ENCODE results near the gene CDH5. TPM values are rescaled to one million over a fixed set of nuclear protein-coding genes. Genes with fewer than 3 reads are reported as not detected.

CDH5 gene
- total RNA-seq, 1 donor from 2014 or later: not detected

- Mint-ChIP-seq H3K27ac (no peak overlapping the region), H3K27me3 (ENCODE audit: insufficient read depth) (peaks cover 7% of the 10 kb centered on the region), H3K4me3 (no peak overlapping the region), H3K36me3 (ENCODE audit: low read depth) (no peaks in the 10 kb centered on the region), H3K4me1 (ENCODE audit: low read depth) (no peaks in the 10 kb centered on the region), H3K9me3 (no peaks in the 10 kb centered on the region)
- intact Hi-C loops (cut with micrococcal nuclease): no loop called here
- no peak for DNase-seq (ENCODE audit: low spot score)
Measured at GRCh38 chr16:66335704-66336329, 30.7 kb upstream of the CDH5 start.

GRCh38 chr16:66337463-66338188 lies 28.9 kb upstream of the CDH5 start:
- no peak overlapping the region for H3K4me3 Mint-ChIP-seq

GRCh38 chr16:66342294-66342900 lies 24.1 kb upstream of the CDH5 start:
- Mint-ChIP-seq H3K36me3 (ENCODE audit: low read depth) (no peaks in the 10 kb centered on the region), H3K27ac (no peak overlapping the region), H3K27me3 (ENCODE audit: insufficient read depth) (peaks cover 12% of the 10 kb centered on the region), H3K4me3 (no peak overlapping the region), H3K9me3 (no peaks in the 10 kb centered on the region), H3K4me1 (ENCODE audit: low read depth) (no peaks in the 10 kb centered on the region)
- DNase-seq (ENCODE audit: low spot score): no peak
- intact Hi-C loops (cut with micrococcal nuclease): no loop called here

More at GRCh38 chr16:66337463-66338188, 28.9 kb upstream of the CDH5 start:
- intact Hi-C loops (cut with micrococcal nuclease): no loop called here
- no peak for DNase-seq (ENCODE audit: low spot score)
- Mint-ChIP-seq H3K9me3 (no peaks in the 10 kb centered on the region), H3K4me1 (ENCODE audit: low read depth) (no peaks in the 10 kb centered on the region), H3K27ac (no peak overlapping the region), H3K36me3 (ENCODE audit: low read depth) (no peaks in the 10 kb centered on the region), H3K27me3 (ENCODE audit: insufficient read depth) (peaks cover 5% of the 10 kb centered on the region)

- no peak overlapping the region for H3K4me3 Mint-ChIP-seq
- no peaks in the 10 kb centered on the region for H3K4me1 Mint-ChIP-seq (ENCODE audit: low read depth)
- H3K36me3 Mint-ChIP-seq (ENCODE audit: low read depth): no peaks in the 10 kb centered on the region
- intact Hi-C loops (cut with micrococcal nuclease): no loop called here
- no peaks in the 10 kb centered on the region for H3K9me3 Mint-ChIP-seq
- H3K27ac Mint-ChIP-seq: no peak overlapping the region
- H3K27me3 Mint-ChIP-seq (ENCODE audit: insufficient read depth): peaks cover 10% of the 10 kb centered on the region
- no peak for DNase-seq (ENCODE audit: low spot score)
Measured at GRCh38 chr16:66344533-66345145, 21.9 kb upstream of the CDH5 start.

GRCh38 chr16:66346221-66346620 lies 20.3 kb upstream of the CDH5 start:
- intact Hi-C loops (cut with micrococcal nuclease): no loop called here
- no peak for DNase-seq (ENCODE audit: low spot score)
- Mint-ChIP-seq H3K4me1 (ENCODE audit: low read depth) (no peaks in the 10 kb centered on the region), H3K4me3 (no peak overlapping the region), H3K9me3 (no peaks in the 10 kb centered on the region), H3K27me3 (ENCODE audit: insufficient read depth) (peaks cover 11% of the 10 kb centered on the region), H3K27ac (no peak overlapping the region), H3K36me3 (ENCODE audit: low read depth) (no peaks in the 10 kb centered on the region)

GRCh38 chr16:66352304-66352703 lies 14.2 kb upstream of the CDH5 start:
- H3K27me3 Mint-ChIP-seq (ENCODE audit: insufficient read depth): peaks cover 4% of the 10 kb centered on the region
- intact Hi-C loops (cut with micrococcal nuclease): no loop called here
- no peak for DNase-seq (ENCODE audit: low spot score)
- no peaks in the 10 kb centered on the region for H3K36me3 Mint-ChIP-seq (ENCODE audit: low read depth)
- H3K27ac Mint-ChIP-seq: no peak overlapping the region
- no peak overlapping the region for H3K4me3 Mint-ChIP-seq
- H3K9me3 Mint-ChIP-seq: no peaks in the 10 kb centered on the region
- H3K4me1 Mint-ChIP-seq (ENCODE audit: low read depth): no peaks in the 10 kb centered on the region

- Mint-ChIP-seq H3K27me3 (ENCODE audit: insufficient read depth) (peaks cover 4% of the 10 kb centered on the region), H3K4me1 (ENCODE audit: low read depth) (no peaks in the 10 kb centered on the region), H3K9me3 (no peaks in the 10 kb centered on the region), H3K4me3 (no peak overlapping the region), H3K36me3 (ENCODE audit: low read depth) (no peaks in the 10 kb centered on the region), H3K27ac (no peak overlapping the region)
- DNase-seq (ENCODE audit: low spot score): no peak
- intact Hi-C loops (cut with micrococcal nuclease): no loop called here
Measured at GRCh38 chr16:66353055-66353454, 13.4 kb upstream of the CDH5 start.

- Mint-ChIP-seq H3K4me1 (ENCODE audit: low read depth) (no peaks in the 10 kb centered on the region), H3K4me3 (no peak overlapping the region), H3K9me3 (no peaks in the 10 kb centered on the region), H3K36me3 (ENCODE audit: low read depth) (no peaks in the 10 kb centered on the region), H3K27me3 (ENCODE audit: insufficient read depth) (peaks cover 7% of the 10 kb centered on the region), H3K27ac (no peak overlapping the region)
- DNase-seq (ENCODE audit: low spot score): no peak
- intact Hi-C loops (cut with micrococcal nuclease): no loop called here
Measured at GRCh38 chr16:66354034-66354909, 12.2 kb upstream of the CDH5 start.

- Mint-ChIP-seq H3K36me3 (ENCODE audit: low read depth) (no peaks in the 10 kb centered on the region), H3K4me1 (ENCODE audit: low read depth) (no peaks in the 10 kb centered on the region), H3K9me3 (no peaks in the 10 kb centered on the region), H3K27me3 (ENCODE audit: insufficient read depth) (peaks cover 10% of the 10 kb centered on the region), H3K4me3 (no peak overlapping the region), H3K27ac (no peak overlapping the region)
- DNase-seq (ENCODE audit: low spot score): no peak
- intact Hi-C loops (cut with micrococcal nuclease): loop anchor here (5.0 kb wide), 1 partner anchor 127 kb away; no protein-coding TSS in a partner anchor
Measured at GRCh38 chr16:66355526-66355925, 11.0 kb upstream of the CDH5 start.

- H3K27ac Mint-ChIP-seq: no peak overlapping the region
- intact Hi-C loops (cut with micrococcal nuclease): loop anchor here (5.0 kb wide), 1 partner anchor 125 kb away; no protein-coding TSS in a partner anchor
- H3K36me3 Mint-ChIP-seq (ENCODE audit: low read depth): no peaks in the 10 kb centered on the region
- no peaks in the 10 kb centered on the region for H3K4me1 Mint-ChIP-seq (ENCODE audit: low read depth)
- H3K4me3 Mint-ChIP-seq: no peak overlapping the region
- no peaks in the 10 kb centered on the region for H3K9me3 Mint-ChIP-seq
- DNase-seq (ENCODE audit: low spot score): no peak
- H3K27me3 Mint-ChIP-seq (ENCODE audit: insufficient read depth): peaks cover 17% of the 10 kb centered on the region
Measured at GRCh38 chr16:66357523-66357928, 9.0 kb upstream of the CDH5 start.

- intact Hi-C loops (cut with micrococcal nuclease): loop anchor here (5.0 kb wide), 1 partner anchor 124 kb away; no protein-coding TSS in a partner anchor
- Mint-ChIP-seq H3K4me1 (ENCODE audit: low read depth) (no peaks in the 10 kb centered on the region), H3K27me3 (ENCODE audit: insufficient read depth) (peaks cover 19% of the 10 kb centered on the region), H3K27ac (no peak overlapping the region), H3K4me3 (no peak overlapping the region), H3K9me3 (no peaks in the 10 kb centered on the region), H3K36me3 (ENCODE audit: low read depth) (no peaks in the 10 kb centered on the region)
- DNase-seq (ENCODE audit: low spot score): no peak
Measured at GRCh38 chr16:66358231-66358630, 8.3 kb upstream of the CDH5 start.

- Mint-ChIP-seq H3K9me3 (no peaks in the 10 kb centered on the region), H3K27ac (no peak overlapping the region), H3K27me3 (ENCODE audit: insufficient read depth) (peaks cover 23% of the 10 kb centered on the region), H3K4me3 (no peak overlapping the region), H3K4me1 (ENCODE audit: low read depth) (no peaks in the 10 kb centered on the region), H3K36me3 (ENCODE audit: low read depth) (no peaks in the 10 kb centered on the region)
- intact Hi-C loops (cut with micrococcal nuclease): loop anchor here (5.0 kb wide), 1 partner anchor 123 kb away; no protein-coding TSS in a partner anchor
- no peak for DNase-seq (ENCODE audit: low spot score)
Measured at GRCh38 chr16:66359012-66359411, 7.5 kb upstream of the CDH5 start.

All from activated T-helper 1 cell treated with anti-CD3 and anti-CD28 coated beads, Interleukin-12 subunit alpha, Interleukin-12 subunit beta, Interleukin-2, Interleukin-4 antibody, amounts not matched to agents 30 ng/mL and 10 ng/mL and 1 ng/mL, durations not matched to agents 14 hours and 24 hours and 36 hours (primary cell).